ENCODE measurements around the gene SUMF1. TPM values are rescaled to one million over a fixed set of nuclear protein-coding genes. Genes with fewer than 3 reads are reported as not detected.

Gene SUMF1
- total RNA-seq, 4 donors from 2014 or later, result 39.6 to 51.3 (median 47.0) TPM

GRCh38 chr3:4406746-4407568 is 60.1 kb downstream of the SUMF1 start:
- TF ChIP-seq POLR2AphosphoS5 (IDR thresholded peaks at IDR 0.05) (no peak), POLR2A (IDR thresholded peaks at IDR 0.05) (no peak), CTCF (IDR thresholded peaks at IDR 0.05) (no peak), EP300 (IDR thresholded peaks at IDR 0.05) (no peak)
- H3K4me1 ChIP-seq, result no peaks in the 10 kb centered on the region
- 54 to 73% methylated on average over 3 to 4 of the region's 4 CpGs for WGBS, 2 donors (ENCODE audit: low coverage in 1 of 2)
- no peaks in the 10 kb centered on the region for H3K27me3 ChIP-seq
- no peak for ATAC-seq
- H3K9me3 ChIP-seq, result no peaks in the 10 kb centered on the region
- peaks cover 0 to 70% of the 10 kb centered on the region in 2 donors for H3K36me3 ChIP-seq
- no peak overlapping the region for H3K4me3 ChIP-seq
- H3K27ac ChIP-seq, result no peak overlapping the region

GRCh38 chr3:4404881-4405280 is 62.2 kb downstream of the SUMF1 start:
- Histone ChIP-seq H3K27ac (no peak overlapping the region), H3K36me3 (peaks cover 0 to 72% of the 10 kb centered on the region in 2 donors), H3K9me3 (no peaks in the 10 kb centered on the region), H3K4me1 (no peaks in the 10 kb centered on the region), H3K27me3 (no peaks in the 10 kb centered on the region), H3K4me3 (no peak overlapping the region)
- WGBS, 2 donors (ENCODE audit: low coverage in 1 of 2), result 94% methylated on average over 2 of the region's 2 CpGs
- no peak for ATAC-seq
- no peak for TF ChIP-seq POLR2A (IDR thresholded peaks at IDR 0.05)
- no peak for TF ChIP-seq POLR2AphosphoS5 (IDR thresholded peaks at IDR 0.05)
- no peak for TF ChIP-seq CTCF (IDR thresholded peaks at IDR 0.05)
- TF ChIP-seq EP300 (IDR thresholded peaks at IDR 0.05), result no peak

- WGBS, 2 donors (ENCODE audit: low coverage in 1 of 2), result 85 to 88% methylated on average over 3 to 4 of the region's 4 CpGs
- ATAC-seq, result no peak
- TF ChIP-seq EP300 (IDR thresholded peaks at IDR 0.05) (no peak), POLR2AphosphoS5 (IDR thresholded peaks at IDR 0.05) (no peak), POLR2A (IDR thresholded peaks at IDR 0.05) (no peak), CTCF (IDR thresholded peaks at IDR 0.05) (no peak)
- Histone ChIP-seq H3K36me3 (peaks cover 0 to 55% of the 10 kb centered on the region in 2 donors), H3K9me3 (no peaks in the 10 kb centered on the region), H3K27me3 (no peaks in the 10 kb centered on the region), H3K4me1 (no peaks in the 10 kb centered on the region), H3K4me3 (no peak overlapping the region), H3K27ac (no peak overlapping the region)
Observed at GRCh38 chr3:4401441-4401840, 65.6 kb downstream of the SUMF1 start.

- ATAC-seq, result no peak
- Histone ChIP-seq H3K27ac (no peak overlapping the region), H3K9me3 (no peaks in the 10 kb centered on the region), H3K4me3 (no peak overlapping the region), H3K36me3 (peaks cover 0 to 40% of the 10 kb centered on the region in 2 donors), H3K27me3 (no peaks in the 10 kb centered on the region), H3K4me1 (no peaks in the 10 kb centered on the region)
- 83% methylated on average over 4 to 7 of the region's 7 CpGs for WGBS, 2 donors (ENCODE audit: low coverage in 1 of 2)
- no peak for TF ChIP-seq POLR2A (IDR thresholded peaks at IDR 0.05)
- TF ChIP-seq POLR2AphosphoS5 (IDR thresholded peaks at IDR 0.05), result no peak
- TF ChIP-seq CTCF (IDR thresholded peaks at IDR 0.05), result no peak
- TF ChIP-seq EP300 (IDR thresholded peaks at IDR 0.05), result no peak
Observed at GRCh38 chr3:4399476-4399875, 67.6 kb downstream of the SUMF1 start.

GRCh38 chr3:4398941-4399245 is 68.2 kb downstream of the SUMF1 start:
- peaks cover 0 to 34% of the 10 kb centered on the region in 2 donors for H3K36me3 ChIP-seq
- no peaks in the 10 kb centered on the region for H3K4me1 ChIP-seq
- H3K9me3 ChIP-seq, result no peaks in the 10 kb centered on the region
- H3K27ac ChIP-seq, result no peak overlapping the region
- H3K4me3 ChIP-seq, result no peak overlapping the region
- TF ChIP-seq CTCF (IDR thresholded peaks at IDR 0.05) (no peak), POLR2AphosphoS5 (IDR thresholded peaks at IDR 0.05) (no peak), POLR2A (IDR thresholded peaks at IDR 0.05) (no peak), EP300 (IDR thresholded peaks at IDR 0.05) (no peak)
- no peak for ATAC-seq
- WGBS, 2 donors (ENCODE audit: low coverage in 1 of 2), result 70 to 96% methylated on average over 5 to 7 of the region's 7 CpGs
- no peaks in the 10 kb centered on the region for H3K27me3 ChIP-seq
